ENCODE data around the gene LAMA1. TPM values are rescaled to one million over a fixed set of nuclear protein-coding genes. Genes with fewer than 3 reads are reported as not detected.

Gene LAMA1
- total RNA-seq, 6 donors from 2014 or later: 0.89 to 3.1 (median 1.5) TPM

DNA sequence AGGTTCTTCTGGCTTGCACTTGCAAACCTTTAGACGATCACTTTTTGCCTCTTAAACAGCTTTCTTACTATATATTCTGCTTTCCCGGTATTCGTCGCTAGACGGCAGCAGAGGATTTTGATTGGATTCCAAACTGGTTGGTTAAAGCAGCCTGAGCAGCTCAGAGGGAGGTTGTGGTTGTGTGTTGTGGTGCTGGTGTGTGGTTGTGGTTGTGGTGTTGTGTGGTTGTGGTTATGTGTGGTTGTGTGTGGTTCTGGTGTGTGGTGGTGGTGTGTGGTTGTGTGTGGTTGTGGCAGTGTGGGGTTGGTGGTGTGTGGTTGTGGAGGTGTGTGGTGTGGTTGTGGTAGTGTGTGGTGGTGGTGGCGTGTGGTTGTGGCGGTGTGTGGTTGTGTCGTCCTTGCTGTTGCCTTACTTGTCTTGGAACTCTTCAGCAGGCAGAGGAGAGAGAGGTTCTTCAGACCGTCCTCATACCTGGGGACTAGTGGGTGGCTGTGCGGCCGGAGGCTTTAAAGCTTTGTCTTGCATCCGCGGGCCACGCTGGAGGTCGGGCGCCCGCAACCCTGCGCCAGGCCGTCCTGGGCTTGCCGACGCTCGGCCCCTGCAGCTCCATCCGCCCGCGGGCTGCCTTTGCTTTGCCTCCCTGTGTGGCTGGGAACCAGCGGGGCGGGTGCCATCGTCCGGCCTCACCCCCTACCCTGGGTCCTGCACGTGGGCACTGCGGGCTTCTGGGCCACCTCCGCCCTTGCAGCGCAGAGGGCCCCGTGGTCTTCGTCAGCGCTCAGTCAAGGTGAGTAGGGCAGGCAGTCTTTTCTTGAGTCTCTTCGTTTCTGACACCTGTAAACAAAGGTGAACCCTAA, 197.3 kb downstream of the LAMA1 start:
- ATAC-seq (ENCODE audit: low FRiP score in 2 of 2) (peak; percentile 57 to 69), DNase-seq (peak in 1 of 2 donors; percentile 73)
- no peak overlapping the region for H3K27ac ChIP-seq
- H3K4me1 ChIP-seq: no peaks in the 10 kb centered on the region
- no peaks in the 10 kb centered on the region for H3K36me3 ChIP-seq
- no peaks in the 10 kb centered on the region for H3K27me3 ChIP-seq
- no peak overlapping the region for H3K4me3 ChIP-seq
- 71 to 75% methylated on average over 32 to 37 of the region's 37 CpGs for WGBS, 2 donors
- no peaks in the 10 kb centered on the region for H3K9me3 ChIP-seq
- no peak for TF ChIP-seq EP300 (IDR thresholded peaks at IDR 0.05)
- peak; percentile 32 to 76 (median 60) for TF ChIP-seq CTCF (IDR thresholded peaks at IDR 0.05)
- TF ChIP-seq POLR2A (IDR thresholded peaks at IDR 0.05): no peak

DNA sequence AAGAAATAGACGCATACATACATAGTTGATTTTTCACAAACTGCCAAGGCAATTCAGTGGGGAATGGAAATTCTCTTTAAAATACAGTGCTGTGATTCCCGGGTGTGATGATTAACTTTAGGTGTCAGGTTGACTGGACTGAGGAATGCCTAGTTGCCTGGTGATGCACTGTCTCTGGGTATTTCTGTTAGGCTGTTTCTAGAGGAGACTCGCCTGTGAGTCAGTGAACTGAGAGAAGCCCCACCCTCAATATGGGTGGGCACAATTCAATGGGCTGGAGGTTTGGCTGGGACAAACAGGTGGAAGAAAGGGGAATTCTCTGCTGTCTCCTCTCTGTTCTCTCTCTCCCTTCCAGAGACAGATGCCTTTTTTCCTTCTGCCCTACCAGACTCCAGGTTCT, 200.5 kb downstream of the LAMA1 start:
- 68 to 84% methylated on average over 3 of the region's 3 CpGs for WGBS, 2 donors
- no peak for TF ChIP-seq CTCF (IDR thresholded peaks at IDR 0.05)
- no peak for TF ChIP-seq POLR2A (IDR thresholded peaks at IDR 0.05)
- TF ChIP-seq POLR2AphosphoS5 (IDR thresholded peaks at IDR 0.05): no peak
- no peak for TF ChIP-seq EP300 (IDR thresholded peaks at IDR 0.05)
- Histone ChIP-seq H3K27ac (no peak overlapping the region), H3K4me3 (no peak overlapping the region), H3K4me1 (no peaks in the 10 kb centered on the region), H3K36me3 (no peaks in the 10 kb centered on the region), H3K27me3 (no peaks in the 10 kb centered on the region), H3K9me3 (no peaks in the 10 kb centered on the region)
- DNase-seq (no peak), ATAC-seq (ENCODE audit: low FRiP score in 2 of 2) (no peak)

- Histone ChIP-seq H3K4me3 (no peak overlapping the region), H3K4me1 (no peaks in the 10 kb centered on the region), H3K27me3 (no peaks in the 10 kb centered on the region), H3K9me3 (no peaks in the 10 kb centered on the region), H3K36me3 (no peaks in the 10 kb centered on the region), H3K27ac (no peak overlapping the region)
- TF ChIP-seq POLR2A (IDR thresholded peaks at IDR 0.05): no peak
- no peak for TF ChIP-seq EP300 (IDR thresholded peaks at IDR 0.05)
- no peak for TF ChIP-seq CTCF (IDR thresholded peaks at IDR 0.05)
- no peak for TF ChIP-seq POLR2AphosphoS5 (IDR thresholded peaks at IDR 0.05)
- DNase-seq (no peak), ATAC-seq (ENCODE audit: low FRiP score in 2 of 2) (no peak)
- WGBS, 2 donors: 79 to 82% methylated on average over 3 of the region's 3 CpGs
Measured at GRCh38 chr18:6901286-6901926, 216.2 kb downstream of the LAMA1 start.

- Histone ChIP-seq H3K4me1 (no peaks in the 10 kb centered on the region), H3K4me3 (no peak overlapping the region), H3K27me3 (no peaks in the 10 kb centered on the region), H3K27ac (no peak overlapping the region), H3K36me3 (peaks cover 0 to 4% (median 0%) of the 10 kb centered on the region in 4 donors), H3K9me3 (no peaks in the 10 kb centered on the region)
- ATAC-seq (ENCODE audit: low FRiP score in 2 of 2) (no peak), DNase-seq (no peak)
- 95 to 96% methylated on average over 3 of the region's 3 CpGs for WGBS, 2 donors
- TF ChIP-seq EP300 (IDR thresholded peaks at IDR 0.05): no peak
- TF ChIP-seq CTCF (IDR thresholded peaks at IDR 0.05): no peak
- TF ChIP-seq POLR2AphosphoS5 (IDR thresholded peaks at IDR 0.05): no peak
- TF ChIP-seq POLR2A (IDR thresholded peaks at IDR 0.05): no peak
Measured at GRCh38 chr18:6891788-6892187, 225.8 kb downstream of the LAMA1 start.

Small RNAs within 50 kb of the gene (small RNA-seq; reads per million reads assigned to genes)
- 0 reads per million in 4 donors for gene RNU6-916P

Other genes with a start within 250 kb of the LAMA1 start
- not detected for gene LRRC30, start 113.3 kb upstream of the LAMA1 start, total RNA-seq